Mesodermal cell (in vitro differentiated cells): ENCODE data around the gene TSPAN4.
A peak's percentile ranks its signal among the peaks of the same experiment; 100 is the strongest.

Experiments used
- H3K27ac ChIP-seq: 2 replicates; pipeline ENCODE4 v1.7.0; 2013; ENCODE audit warnings: mild to moderate bottlenecking, low read depth, low read length, moderate library complexity; ENCODE audit not compliant: severe bottlenecking
- H3K36me3 ChIP-seq: 2 replicates; pipeline ENCODE4 v1.7.1; 2013; ENCODE audit warnings: mild to moderate bottlenecking, low read length, moderate library complexity; ENCODE audit not compliant: control insufficient read depth, insufficient read depth
- H3K4me1 ChIP-seq: one replicate; pipeline ENCODE4 v1.7.1; 2013; ENCODE audit warnings: mild to moderate bottlenecking, low read length; ENCODE audit not compliant: insufficient read depth, control insufficient read depth, poor library complexity, severe bottlenecking
- H3K4me3 ChIP-seq: 2 replicates; pipeline ENCODE4 v1.7.0; 2013; ENCODE audit warnings: low read length, control low read depth, mild to moderate bottlenecking; ENCODE audit not compliant: insufficient read depth, poor library complexity, severe bottlenecking; ENCODE audit errors: extremely low read depth
- H3K9me3 ChIP-seq: 2 replicates; pipeline ENCODE4 v1.7.1; 2013; ENCODE audit warnings: mild to moderate bottlenecking, low read length, moderate library complexity; ENCODE audit not compliant: control insufficient read depth
- WGBS, 2 experiments: methylation state at CpG; one replicate each; pipeline ENCODE4 v1.1.5; 2013; ENCODE audit warnings: missing lambda C conversion rate in 2 of 2; ENCODE audit not compliant: insufficient coverage in 2 of 2; 5-methylcytosine and 5-hydroxymethylcytosine counted together

Gene TSPAN4

DNA sequence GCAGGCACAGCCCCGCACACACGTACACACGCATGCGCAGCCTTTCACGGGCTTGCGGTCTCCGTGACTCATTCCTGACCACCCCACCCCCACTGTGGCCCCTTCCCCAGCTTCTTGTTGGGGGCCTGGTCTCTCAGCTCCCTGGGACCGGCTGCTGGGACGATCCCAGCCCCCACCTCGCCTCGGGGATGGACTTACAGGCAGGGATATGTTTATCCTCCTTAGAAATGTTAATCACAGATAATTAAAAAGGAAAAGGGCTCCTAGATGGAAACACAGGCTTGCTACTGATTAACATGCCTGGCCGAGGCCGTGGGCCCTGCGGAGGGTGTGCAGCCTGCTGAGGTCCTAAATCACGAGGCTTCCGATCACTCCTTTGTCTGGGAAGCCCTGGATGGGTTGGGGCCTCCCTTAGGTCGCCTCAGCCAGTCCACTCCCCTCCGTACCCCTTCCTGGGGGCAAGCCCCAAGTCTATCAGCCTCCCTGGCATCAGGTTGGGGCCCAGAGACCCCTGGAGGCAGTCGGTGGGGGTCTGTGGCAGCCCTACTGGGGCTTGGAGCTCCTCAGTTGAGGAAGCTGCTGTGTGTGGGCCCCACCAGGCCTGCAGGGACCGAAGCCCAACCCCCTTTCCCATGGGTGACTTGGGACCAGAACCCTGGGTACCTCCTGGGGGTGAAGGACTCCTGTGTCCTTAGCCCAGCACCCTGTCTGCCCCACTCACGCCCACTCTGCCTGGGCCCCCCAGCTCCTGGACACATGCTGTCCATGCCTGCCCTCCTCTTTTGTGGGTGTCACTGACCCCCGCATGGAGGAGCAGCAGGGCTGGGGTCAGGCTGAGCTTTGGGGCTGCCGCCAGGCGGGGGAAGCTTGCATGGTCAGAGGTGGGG, 20.6 kb downstream of the TSPAN4 start:
- peak overlapping the region; percentile 69 for H3K27ac ChIP-seq
- peaks cover 7% of the 10 kb centered on the region for H3K36me3 ChIP-seq
- H3K4me1 ChIP-seq: peaks cover 16% of the 10 kb centered on the region
- H3K4me3 ChIP-seq: no peak overlapping the region
- H3K9me3 ChIP-seq: no peaks in the 10 kb centered on the region
- WGBS, 2 experiments: 58 to 60% methylated on average over 19 to 24 of the region's 24 CpGs

- Histone ChIP-seq H3K4me3 (no peak overlapping the region), H3K9me3 (no peaks in the 10 kb centered on the region), H3K36me3 (peaks cover 7% of the 10 kb centered on the region), H3K27ac (no peak overlapping the region), H3K4me1 (peaks cover 16% of the 10 kb centered on the region)
- 94 to 96% methylated on average over 21 to 26 of the region's 31 CpGs for WGBS, 2 experiments
Observed at GRCh38 chr11:863910-864827, 21.5 kb downstream of the TSPAN4 start.

GRCh38 chr11:864898-865297, 22.2 kb downstream of the TSPAN4 start:
- no peaks in the 10 kb centered on the region for H3K9me3 ChIP-seq
- peaks cover 9% of the 10 kb centered on the region for H3K36me3 ChIP-seq
- no peak overlapping the region for H3K4me3 ChIP-seq
- WGBS, 2 experiments: 90 to 96% methylated on average over 9 to 10 of the region's 11 CpGs
- no peak overlapping the region for H3K27ac ChIP-seq
- H3K4me1 ChIP-seq: peaks cover 16% of the 10 kb centered on the region

DNA sequence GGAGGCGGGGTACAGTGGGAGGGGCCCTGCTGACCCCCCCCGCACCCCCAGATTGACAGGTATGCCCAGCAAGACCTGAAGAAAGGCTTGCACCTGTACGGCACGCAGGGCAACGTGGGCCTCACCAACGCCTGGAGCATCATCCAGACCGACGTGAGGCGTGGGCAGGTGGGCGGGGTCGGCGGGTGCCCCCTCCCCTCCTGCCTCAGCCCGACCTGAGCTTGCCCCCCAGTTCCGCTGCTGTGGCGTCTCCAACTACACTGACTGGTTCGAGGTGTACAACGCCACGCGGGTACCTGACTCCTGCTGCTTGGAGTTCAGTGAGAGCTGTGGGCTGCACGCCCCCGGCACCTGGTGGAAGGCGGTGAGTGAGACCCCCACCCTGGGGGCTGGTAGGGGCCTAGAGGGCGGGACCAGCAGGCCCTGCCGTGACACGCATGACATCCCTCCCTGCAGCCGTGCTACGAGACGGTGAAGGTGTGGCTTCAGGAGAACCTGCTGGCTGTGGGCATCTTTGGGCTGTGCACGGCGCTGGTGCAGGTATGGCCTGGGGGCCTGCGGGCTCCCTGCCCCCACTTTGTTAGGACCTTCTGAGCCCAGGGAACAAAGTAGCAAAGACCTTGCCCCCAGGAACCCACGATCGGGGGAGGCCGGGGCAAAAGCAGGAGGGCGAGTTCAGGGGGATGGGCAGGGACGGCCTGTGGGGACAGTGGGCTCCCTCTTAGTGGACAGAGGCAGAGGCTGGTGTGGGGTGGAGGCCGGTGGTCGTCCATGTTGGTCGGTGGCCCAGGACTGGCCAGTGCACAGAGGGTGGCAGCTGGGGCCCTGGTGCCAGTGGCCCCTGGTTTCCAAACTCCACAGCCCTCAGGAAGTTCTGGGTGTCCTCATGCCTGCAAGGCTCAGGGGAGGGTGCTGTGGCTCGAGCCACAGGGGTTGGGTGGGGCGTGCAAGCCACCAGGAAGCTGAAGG, 23.1 kb downstream of the TSPAN4 start:
- Histone ChIP-seq H3K27ac (no peak overlapping the region), H3K4me1 (peaks cover 12% of the 10 kb centered on the region), H3K4me3 (no peak overlapping the region), H3K36me3 (peaks cover 9% of the 10 kb centered on the region), H3K9me3 (no peaks in the 10 kb centered on the region)
- WGBS, 2 experiments: 94 to 97% methylated on average over 30 to 40 of the region's 41 CpGs

DNA sequence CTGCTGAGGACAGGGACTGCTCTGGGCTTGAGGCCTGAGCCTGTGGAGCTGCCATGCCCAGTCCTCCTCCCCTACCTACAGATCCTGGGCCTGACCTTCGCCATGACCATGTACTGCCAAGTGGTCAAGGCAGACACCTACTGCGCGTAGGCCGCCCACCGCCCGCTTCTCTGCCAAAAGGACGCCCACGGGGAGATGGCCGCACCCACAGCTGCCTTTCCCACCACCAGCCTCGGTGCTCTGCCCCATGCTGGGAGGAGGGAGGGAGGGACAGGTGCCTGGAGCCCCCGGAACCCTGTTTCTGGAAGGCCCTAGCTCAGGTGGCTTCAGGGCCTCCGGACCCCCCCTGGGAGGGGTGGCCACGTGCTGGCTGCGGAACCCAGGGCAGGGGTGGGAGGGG, 23.8 kb downstream of the TSPAN4 start:
- H3K4me3 ChIP-seq: no peak overlapping the region
- WGBS, 2 experiments: 82 to 95% methylated on average over 3 to 13 of the region's 14 CpGs
- no peak overlapping the region for H3K27ac ChIP-seq
- H3K4me1 ChIP-seq: peaks cover 12% of the 10 kb centered on the region
- no peaks in the 10 kb centered on the region for H3K9me3 ChIP-seq
- H3K36me3 ChIP-seq: peaks cover 9% of the 10 kb centered on the region

GRCh38 chr11:867856-868358, 25.3 kb downstream of the TSPAN4 start:
- Histone ChIP-seq H3K36me3 (peaks cover 9% of the 10 kb centered on the region), H3K4me3 (no peak overlapping the region), H3K27ac (no peak overlapping the region), H3K9me3 (no peaks in the 10 kb centered on the region), H3K4me1 (peaks cover 7% of the 10 kb centered on the region)
- WGBS, 2 experiments: 94 to 96% methylated on average over 3 to 7 of the region's 8 CpGs

DNA sequence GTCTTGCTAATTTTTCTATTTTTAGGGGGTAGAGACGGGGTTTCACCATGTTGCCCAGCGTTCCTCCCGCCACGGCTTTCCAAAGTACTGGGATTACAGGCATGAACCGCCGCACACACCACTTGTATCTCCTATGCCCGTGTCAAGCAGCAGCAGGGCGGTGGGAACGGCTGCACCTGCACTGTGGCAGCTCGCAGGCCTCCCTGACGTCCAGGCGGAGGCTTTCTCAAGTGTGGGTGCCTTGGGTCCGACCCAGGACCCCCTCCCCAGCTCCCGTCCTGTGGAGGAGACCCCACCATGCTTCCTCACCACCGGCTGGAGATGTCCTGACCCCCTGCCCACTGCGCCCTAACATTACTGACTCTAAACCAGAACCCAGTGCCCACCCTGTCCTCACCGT, 25.7 kb downstream of the TSPAN4 start:
- Histone ChIP-seq H3K4me3 (no peak overlapping the region), H3K4me1 (peaks cover 3% of the 10 kb centered on the region), H3K27ac (no peak overlapping the region), H3K9me3 (no peaks in the 10 kb centered on the region), H3K36me3 (peaks cover 9% of the 10 kb centered on the region)
- 92 to 97% methylated on average over 16 to 17 of the region's 17 CpGs for WGBS, 2 experiments

DNA sequence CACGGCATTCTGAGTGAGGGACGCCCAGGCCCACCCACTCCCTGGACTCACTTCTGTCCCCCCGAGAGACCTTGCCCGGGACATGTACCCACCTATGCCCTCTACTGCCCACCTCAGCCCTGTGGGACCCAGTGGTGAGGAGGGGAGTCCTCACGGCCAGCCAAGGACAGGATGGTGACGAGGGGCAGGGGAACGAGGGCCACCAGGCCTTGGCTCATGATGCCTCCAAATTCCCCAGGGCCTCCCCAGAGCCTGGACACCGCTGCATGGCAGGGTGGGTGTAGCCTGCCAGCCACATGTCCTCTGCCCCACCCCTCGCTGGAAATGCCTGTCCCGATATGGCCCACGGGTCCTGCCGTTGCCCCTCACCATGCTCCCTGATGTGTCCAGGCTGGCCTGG, 26.1 kb downstream of the TSPAN4 start:
- WGBS, 2 experiments: 88 to 92% methylated on average over 6 to 12 of the region's 12 CpGs
- Histone ChIP-seq H3K9me3 (no peaks in the 10 kb centered on the region), H3K4me3 (no peak overlapping the region), H3K4me1 (no peaks in the 10 kb centered on the region), H3K27ac (no peak overlapping the region), H3K36me3 (peaks cover 9% of the 10 kb centered on the region)

- H3K4me1 ChIP-seq: no peaks in the 10 kb centered on the region
- H3K4me3 ChIP-seq: no peak overlapping the region
- H3K27ac ChIP-seq: no peak overlapping the region
- WGBS, 2 experiments: 88 to 90% methylated on average over 25 of the region's 25 CpGs
- peaks cover 12% of the 10 kb centered on the region for H3K36me3 ChIP-seq
- no peaks in the 10 kb centered on the region for H3K9me3 ChIP-seq
Observed at GRCh38 chr11:869399-870126, 26.9 kb downstream of the TSPAN4 start.
